ENCODE results near the gene ANKS1A. TPM values are rescaled to one million over a fixed set of nuclear protein-coding genes. Genes with fewer than 3 reads are reported as not detected.

The ANKS1A gene
- total RNA-seq, 1 experiment from 2014 or later = 20.9 TPM

- Histone ChIP-seq H3K36me3 (no peaks in the 10 kb centered on the region; the same call in 1 of the 2 replicates), H3K4me3 (no peak overlapping the region), H3K9me3 (no peaks in the 10 kb centered on the region), H3K27me3 (no peaks in the 10 kb centered on the region)
- DNase-seq = no peak
Observed at GRCh38 chr6:35043381-35044130, 154.5 kb downstream of the ANKS1A start.

GRCh38 chr6:35044145-35044745 is 155.2 kb downstream of the ANKS1A start:
- peak; percentile 73 for DNase-seq
- Histone ChIP-seq H3K4me3 (no peak overlapping the region), H3K36me3 (no peaks in the 10 kb centered on the region; the same call in 1 of the 2 replicates), H3K9me3 (no peaks in the 10 kb centered on the region), H3K27me3 (no peaks in the 10 kb centered on the region)

GRCh38 chr6:35044761-35045421 is 155.8 kb downstream of the ANKS1A start:
- no peak overlapping the region for H3K4me3 ChIP-seq
- no peaks in the 10 kb centered on the region for H3K9me3 ChIP-seq
- no peaks in the 10 kb centered on the region for H3K27me3 ChIP-seq
- no peaks in the 10 kb centered on the region for H3K36me3 ChIP-seq
- DNase-seq = peak; percentile 65

GRCh38 chr6:35046103-35046502 is 157.0 kb downstream of the ANKS1A start:
- H3K36me3 ChIP-seq = no peaks in the 10 kb centered on the region
- H3K4me3 ChIP-seq = no peak overlapping the region
- no peaks in the 10 kb centered on the region for H3K27me3 ChIP-seq

GRCh38 chr6:35046862-35047261 is 157.8 kb downstream of the ANKS1A start:
- Histone ChIP-seq H3K36me3 (no peaks in the 10 kb centered on the region), H3K9me3 (no peaks in the 10 kb centered on the region), H3K4me3 (no peak overlapping the region), H3K27me3 (no peaks in the 10 kb centered on the region)
- no peak for DNase-seq

More at GRCh38 chr6:35046103-35046502, 157.0 kb downstream of the ANKS1A start:
- no peak for DNase-seq
- no peaks in the 10 kb centered on the region for H3K9me3 ChIP-seq

GRCh38 chr6:35047265-35048011 is 158.4 kb downstream of the ANKS1A start:
- Histone ChIP-seq H3K4me3 (no peak overlapping the region), H3K27me3 (no peaks in the 10 kb centered on the region), H3K9me3 (no peaks in the 10 kb centered on the region), H3K36me3 (no peaks in the 10 kb centered on the region)
- DNase-seq = no peak

GRCh38 chr6:35048031-35048613 is 159.1 kb downstream of the ANKS1A start:
- H3K4me3 ChIP-seq = no peak overlapping the region
- no peak for DNase-seq

GRCh38 chr6:35048631-35049083 is 159.6 kb downstream of the ANKS1A start:
- no peaks in the 10 kb centered on the region for H3K36me3 ChIP-seq
- no peak overlapping the region for H3K4me3 ChIP-seq
- no peaks in the 10 kb centered on the region for H3K9me3 ChIP-seq
- no peak for DNase-seq
- H3K27me3 ChIP-seq = no peaks in the 10 kb centered on the region

More at GRCh38 chr6:35048031-35048613, 159.1 kb downstream of the ANKS1A start:
- Histone ChIP-seq H3K27me3 (no peaks in the 10 kb centered on the region), H3K36me3 (no peaks in the 10 kb centered on the region), H3K9me3 (no peaks in the 10 kb centered on the region)

- H3K27me3 ChIP-seq = no peaks in the 10 kb centered on the region
- no peaks in the 10 kb centered on the region for H3K36me3 ChIP-seq
- no peaks in the 10 kb centered on the region for H3K9me3 ChIP-seq
- no peak overlapping the region for H3K4me3 ChIP-seq
- no peak for DNase-seq
Observed at GRCh38 chr6:35049156-35049735, 160.2 kb downstream of the ANKS1A start.

GRCh38 chr6:35049900-35050756 is 161.1 kb downstream of the ANKS1A start:
- DNase-seq = no peak
- no peaks in the 10 kb centered on the region for H3K36me3 ChIP-seq
- no peak overlapping the region for H3K4me3 ChIP-seq
- H3K27me3 ChIP-seq = no peaks in the 10 kb centered on the region
- H3K9me3 ChIP-seq = no peaks in the 10 kb centered on the region

- no peak overlapping the region for H3K4me3 ChIP-seq
- no peaks in the 10 kb centered on the region for H3K27me3 ChIP-seq
- peaks cover 3% of the 10 kb centered on the region for H3K36me3 ChIP-seq
- no peaks in the 10 kb centered on the region for H3K9me3 ChIP-seq
- no peak for DNase-seq
Observed at GRCh38 chr6:35050757-35051330, 161.8 kb downstream of the ANKS1A start.

- Histone ChIP-seq H3K9me3 (no peaks in the 10 kb centered on the region), H3K4me3 (no peak overlapping the region), H3K27me3 (no peaks in the 10 kb centered on the region), H3K36me3 (peaks cover 5% of the 10 kb centered on the region)
- no peak for DNase-seq
Observed at GRCh38 chr6:35051396-35051795, 162.3 kb downstream of the ANKS1A start.

- no peak for DNase-seq
- Histone ChIP-seq H3K27me3 (no peaks in the 10 kb centered on the region), H3K36me3 (peaks cover 5% of the 10 kb centered on the region), H3K4me3 (no peak overlapping the region), H3K9me3 (no peaks in the 10 kb centered on the region)
Observed at GRCh38 chr6:35051997-35052583, 163.0 kb downstream of the ANKS1A start.

- Histone ChIP-seq H3K36me3 (peaks cover 11% of the 10 kb centered on the region), H3K27me3 (no peaks in the 10 kb centered on the region), H3K4me3 (no peak overlapping the region), H3K9me3 (no peaks in the 10 kb centered on the region)
- DNase-seq = no peak
Observed at GRCh38 chr6:35052694-35053565, 163.9 kb downstream of the ANKS1A start.

Measured in MG63 (cell line).